Jurkat, Clone E6-1 (cell line): ENCODE results near the gene DHFR2.
A peak's percentile ranks its signal among the peaks of the same experiment; 100 is the strongest.
"Not testable (repeated sequence)": the region's sequence is repeated elsewhere in the genome, so short reads cannot be mapped to it uniquely, and the experiment has no call there.

Experiments used
- DNase-seq: peaks from one replicate; pipeline ENCODE4 v3.0.0-alpha.2; 2011; ENCODE audit warnings: low read depth, low spot score
- H3K4me3 ChIP-seq: 2 replicates; pipeline ENCODE4 v1.5.1; 2011; ENCODE audit warnings: mild to moderate bottlenecking, low read length, control low read depth, moderate library complexity

Gene DHFR2

GRCh38 chr3:94066506-94067500 is 4.1 kb upstream of the DHFR2 start:
- DNase-seq = no peak
- H3K4me3 ChIP-seq = no peak overlapping the region

GRCh38 chr3:94065819-94066480 is 3.2 kb upstream of the DHFR2 start:
- H3K4me3 ChIP-seq = no peak overlapping the region
- DNase-seq = no peak

- DNase-seq = no peak
- H3K4me3 ChIP-seq = no peak overlapping the region
These were observed 2.4 kb upstream of the DHFR2 start for GRCh38 chr3:94065122-94065521.

GRCh38 chr3:94064243-94064860 is 1.6 kb upstream of the DHFR2 start:
- no peak for DNase-seq
- H3K4me3 ChIP-seq = no peak overlapping the region

GRCh38 chr3:94063496-94064119 is 892 bp upstream of the DHFR2 start:
- H3K4me3 ChIP-seq = peak overlapping the region; percentile 89
- DNase-seq = no peak

- H3K4me3 ChIP-seq = no peak overlapping the region
- no peak for DNase-seq
These were observed 1.4 kb downstream of the DHFR2 start for GRCh38 chr3:94061297-94061696.

GRCh38 chr3:94050546-94050945 is 12.2 kb downstream of the DHFR2 start:
- DNase-seq = no peak
- H3K4me3 ChIP-seq = no peak overlapping the region

GRCh38 chr3:94049267-94049666 is 13.4 kb downstream of the DHFR2 start:
- no peak overlapping the region for H3K4me3 ChIP-seq
- no peak for DNase-seq

GRCh38 chr3:94046533-94046932 is 16.2 kb downstream of the DHFR2 start:
- H3K4me3 ChIP-seq = no peak overlapping the region
- no peak for DNase-seq

GRCh38 chr3:94044100-94044936 is 18.4 kb downstream of the DHFR2 start:
- DNase-seq, H3K4me3 ChIP-seq: not testable (repeated sequence)

GRCh38 chr3:94043285-94043684 is 19.4 kb downstream of the DHFR2 start:
- no peak overlapping the region for H3K4me3 ChIP-seq
- no peak for DNase-seq

- no peak overlapping the region for H3K4me3 ChIP-seq
- peak; percentile 17 for DNase-seq
These were observed 25.7 kb downstream of the DHFR2 start for GRCh38 chr3:94036909-94037507.

- no peak within 1 kb of the TSS for H3K4me3 ChIP-seq
- DNase-seq = no peak
These were observed 34.5 kb downstream of the DHFR2 start, which contains the start of gene STX19 for GRCh38 chr3:94028093-94028837. Gene STX19, minus strand, starts transcription at chr3:94028597. Its CDS starts 13,328 bp downstream, at chr3:94015269.

- H3K4me3 ChIP-seq = no peak overlapping the region
- DNase-seq = no peak
These were observed 36.1 kb downstream of the DHFR2 start for GRCh38 chr3:94026623-94027022.

GRCh38 chr3:94024385-94024784 is 38.3 kb downstream of the DHFR2 start:
- DNase-seq = no peak

GRCh38 chr3:94020293-94020692 is 42.4 kb downstream of the DHFR2 start:
- no peak for DNase-seq
- no peak overlapping the region for H3K4me3 ChIP-seq

More at GRCh38 chr3:94024385-94024784, 38.3 kb downstream of the DHFR2 start:
- no peak overlapping the region for H3K4me3 ChIP-seq

GRCh38 chr3:94019659-94020058 is 43.1 kb downstream of the DHFR2 start:
- DNase-seq = no peak
- no peak overlapping the region for H3K4me3 ChIP-seq
